ENCODE results near the gene BYSL. TPM values are rescaled to one million over a fixed set of nuclear protein-coding genes. Genes with fewer than 3 reads are reported as not detected.

BYSL gene
- total RNA-seq, 2 experiments from 2014 or later = 29.3 to 29.8 TPM

DNA sequence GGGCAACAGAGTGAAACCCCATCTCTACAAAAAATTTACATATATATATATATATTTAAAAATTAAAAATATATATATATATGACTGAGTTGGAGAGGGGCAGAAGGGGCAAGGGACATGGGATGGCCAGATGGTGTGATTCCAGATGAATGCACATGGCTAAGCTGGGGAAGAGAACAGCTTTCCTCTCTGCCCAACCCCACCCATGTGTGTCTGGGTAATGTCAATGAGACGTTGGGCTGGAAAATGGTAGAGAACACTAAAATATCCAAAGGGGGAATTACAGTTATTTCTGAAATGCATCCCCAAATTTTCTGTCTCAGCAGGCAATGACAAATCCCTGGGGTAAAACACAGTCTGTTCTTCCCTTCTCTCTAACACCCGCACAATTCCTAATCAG is 51.5 kb downstream of the BYSL start:
- Mint-ChIP-seq H3K4me3 (no peak overlapping the region), H3K9me3 (no peaks in the 10 kb centered on the region), H3K36me3 (ENCODE audit: low read depth) (peaks cover 38% of the 10 kb centered on the region), H3K27ac (no peak overlapping the region), H3K4me1 (peaks cover 60% of the 10 kb centered on the region), H3K27me3 (no peaks in the 10 kb centered on the region)
- CTCF ChIA-PET = interaction anchor here (1.9 to 2.7 kb wide), 2 partner anchors 11 to 62 kb away, joined by 4 to 8 read pairs; no protein-coding TSS in a partner anchor
- POLR2A ChIA-PET = no interaction called here
- DNase-seq = no peak

DNA sequence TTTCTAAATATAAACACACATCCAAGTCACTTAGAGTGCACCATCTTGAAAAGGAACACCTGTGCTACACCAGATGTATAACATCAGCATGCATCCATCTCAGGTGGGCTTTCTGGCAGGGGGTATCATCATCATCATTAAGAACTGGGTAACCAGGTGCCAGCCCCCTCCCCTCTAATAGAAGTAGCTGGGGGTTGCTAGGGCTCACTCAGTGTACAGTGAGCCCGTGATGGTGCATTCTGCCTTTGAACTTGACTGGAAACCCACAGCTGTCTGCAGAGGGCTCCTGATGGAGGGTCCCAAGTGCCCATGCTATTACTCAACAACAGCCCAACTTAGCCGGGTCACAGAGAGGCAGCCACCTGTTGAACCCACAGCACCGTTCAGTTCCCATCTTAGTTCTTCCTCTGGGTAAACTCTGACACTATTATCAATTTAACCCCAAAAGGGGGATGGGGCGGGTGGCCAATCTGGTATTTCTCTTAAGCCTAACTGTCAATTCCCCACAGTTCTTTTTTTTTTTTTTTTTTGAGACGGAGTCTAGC is 53.1 kb downstream of the BYSL start:
- no peaks in the 10 kb centered on the region for H3K27me3 Mint-ChIP-seq
- H3K27ac Mint-ChIP-seq = no peak overlapping the region
- no peak overlapping the region for H3K4me3 Mint-ChIP-seq
- H3K9me3 Mint-ChIP-seq = no peaks in the 10 kb centered on the region
- ChIA-PET CTCF (interaction anchor here (5.3 kb wide), 1 partner anchor 9 kb away, joined by 32 read pairs; no protein-coding TSS in a partner anchor), POLR2A (no interaction called here)
- H3K36me3 Mint-ChIP-seq (ENCODE audit: low read depth) = peaks cover 38% of the 10 kb centered on the region
- no peak for DNase-seq
- H3K4me1 Mint-ChIP-seq = peaks cover 66% of the 10 kb centered on the region

GRCh38 chr6:41975276-41975675 is 54.0 kb downstream of the BYSL start:
- Mint-ChIP-seq H3K9me3 (no peaks in the 10 kb centered on the region), H3K36me3 (ENCODE audit: low read depth) (peaks cover 34% of the 10 kb centered on the region), H3K27ac (peak overlapping the region; percentile 82), H3K4me1 (peaks cover 70% of the 10 kb centered on the region), H3K4me3 (no peak overlapping the region), H3K27me3 (no peaks in the 10 kb centered on the region)
- POLR2A ChIA-PET = no interaction called here
- no peak for DNase-seq
- CTCF ChIA-PET = interaction anchor here (0.6 to 5.3 kb wide), 4 partner anchors 10 to 54 kb away, joined by 3 to 32 read pairs (median 4); partner anchors contain the start of genes BYSL and MED20

GRCh38 chr6:41976794-41977484 is 55.6 kb downstream of the BYSL start:
- Mint-ChIP-seq H3K36me3 (ENCODE audit: low read depth) (peaks cover 27% of the 10 kb centered on the region), H3K4me3 (no peak overlapping the region), H3K27me3 (no peaks in the 10 kb centered on the region), H3K27ac (peak overlapping the region; percentile 78), H3K9me3 (peaks cover 4% of the 10 kb centered on the region), H3K4me1 (peaks cover 65% of the 10 kb centered on the region)
- ChIA-PET CTCF (interaction anchor here (0.6 to 5.3 kb wide), 12 partner anchors 8 to 946 kb away, joined by 3 to 32 read pairs (median 4); partner anchors contain the start of genes BYSL and MED20), POLR2A (interaction anchor here (0.7 to 1.3 kb wide), 3 partner anchors 11 to 54 kb away, joined by 3 read pairs; no protein-coding TSS in a partner anchor)
- DNase-seq = no peak

Other genes starting within 250 kb of the BYSL start
- 10 to 100 TPM in 1 of 2 experiments, 1 to 10 TPM in 1; 9.7 to 12.5 TPM for gene TFEB, start 185.9 kb upstream of the BYSL start, total RNA-seq
- not detected for gene PGC, start 174.1 kb upstream of the BYSL start, total RNA-seq
- gene FRS3, start 141.6 kb upstream of the BYSL start, total RNA-seq = 1 to 10 TPM; 4.6 TPM
- gene PRICKLE4, start 140.7 kb upstream of the BYSL start, total RNA-seq = not detected
- 100 to 1,000 TPM; 167 to 202 TPM for gene TOMM6, start 133.8 kb upstream of the BYSL start, total RNA-seq
- gene USP49, start 26.1 kb upstream of the BYSL start, total RNA-seq = 1 to 10 TPM; 6.3 to 7.0 TPM
- gene MED20, start 360 bp upstream of the BYSL start, total RNA-seq = 10 to 100 TPM; 18.6 to 22.7 TPM
- gene CCND3, start 20.3 kb downstream of the BYSL start, total RNA-seq = 100 to 1,000 TPM; 461 to 520 TPM
- gene TAF8, start 129.0 kb downstream of the BYSL start, total RNA-seq = 10 to 100 TPM; 53.2 to 60.2 TPM
- gene C6orf132, start 221.1 kb downstream of the BYSL start, total RNA-seq = under 1 TPM in 1 of 2 experiments, not detected in 1; 0.02 TPM